K562 (cell line): ENCODE data around the gene GABPB2. TPM values are rescaled to one million over a fixed set of nuclear protein-coding genes. Genes with fewer than 3 reads are reported as not detected.

Experiments
- ATF1 ChIP-seq, 2 experiments: fragments of 450-650 bp in 1 of 2; IDR thresholded peaks; 2 replicates each; pipeline ENCODE4 v1.6.1; 2016; ENCODE audit warnings: missing compliant biosample characterization in 1 of 2, missing genetic modification characterization in 1 of 2
- ATF3 ChIP-seq, 2 experiments: fragments of 450-650 bp in 1 of 2; sonication (generic) in 1 of 2; formaldehyde crosslinking in 1 of 2; IDR thresholded peaks in 1 of 2; conservative IDR thresholded peaks in 1 of 2; 2 replicates each; pipeline versions ENCODE4 v1.6.1 to v1.8.1; 2016 to 2023; ENCODE audit warnings: mild to moderate bottlenecking in 2 of 2, moderate library complexity in 2 of 2, inconsistent platforms in 1 of 2, missing genetic modification reagents in 1 of 2
- CHD4 ChIP-seq: fragments of 200-600 bp; sonication (generic); IDR thresholded peaks from 3 replicates; pipeline ENCODE4 v1.6.1; 2012; ENCODE audit warnings: low read depth, mild to moderate bottlenecking, mixed read lengths, low read length, inconsistent platforms; ENCODE audit not compliant: insufficient read depth, insufficient replicate concordance, poor library complexity, severe bottlenecking
- DNMT1 ChIP-seq: fragments of 450-650 bp; IDR thresholded peaks from 2 replicates; pipeline ENCODE4 v1.6.1; 2016; ENCODE audit warnings: antibody characterized with exemption, mild to moderate bottlenecking
- E2F6 ChIP-seq, 2 experiments: IDR thresholded peaks; 2 replicates each; pipeline ENCODE4 v1.6.1; 2011; ENCODE audit warnings: borderline replicate concordance in 1 of 2, control low read depth in 1 of 2, low read depth in 1 of 2, low read length in 1 of 2, mild to moderate bottlenecking in 1 of 2, mixed read lengths in 1 of 2, moderate library complexity in 1 of 2; ENCODE audit not compliant: insufficient read depth in 1 of 2, insufficient read length in 1 of 2, poor library complexity in 1 of 2, severe bottlenecking in 1 of 2; ENCODE audit errors: extremely low read depth in 1 of 2
- HNRNPL ChIP-seq: fragments of 200-400 bp; formaldehyde crosslinking; IDR thresholded peaks from 2 replicates; pipeline ENCODE4 v1.6.1; 2017; ENCODE audit warnings: low read depth, mild to moderate bottlenecking, low read length
- IRF2 ChIP-seq: sonication (generic); formaldehyde crosslinking; IDR thresholded peaks from 2 replicates; pipeline ENCODE4 v1.8.1; 2022; ENCODE audit warnings: mild to moderate bottlenecking, missing genetic modification reagents
- JUN ChIP-seq, 2 experiments: sonication (generic) in 1 of 2; formaldehyde crosslinking in 1 of 2; IDR thresholded peaks; 2 replicates each; pipeline versions ENCODE4 v1.6.1 to v1.8.0; 2012 to 2022; ENCODE audit warnings: borderline replicate concordance in 2 of 2, mild to moderate bottlenecking in 2 of 2, improper control_type of control experiment in 1 of 2, low read depth in 1 of 2, low read length in 1 of 2, missing genetic modification reagents in 1 of 2
- JUND ChIP-seq, 2 experiments: IDR thresholded peaks; 2 replicates in 1 of 2; 3 replicates in 1 of 2; pipeline ENCODE4 v1.6.1; 2011; ENCODE audit warnings: borderline replicate concordance in 2 of 2, low read depth in 2 of 2, low read length in 2 of 2, improper control_type of control experiment in 1 of 2, missing biosample characterization in 1 of 2, missing genetic modification characterization in 1 of 2, missing genetic modification reagents in 1 of 2
- MBD2 ChIP-seq: sonication (generic); IDR thresholded peaks from 2 replicates; pipeline ENCODE4 v1.6.1; 2016; ENCODE audit warnings: low read depth, borderline replicate concordance
- MXD1 ChIP-seq: fragments of 250-450 bp; sonication (Bioruptor Pico); IDR thresholded peaks from 2 replicates; pipeline ENCODE4 v1.8.0; 2021; ENCODE audit warnings: borderline replicate concordance, mild to moderate bottlenecking, moderate library complexity; ENCODE audit not compliant: poor library complexity, severe bottlenecking
- NFYB ChIP-seq: IDR thresholded peaks from 2 replicates; pipeline ENCODE4 v1.6.1; 2011; ENCODE audit warnings: mild to moderate bottlenecking, moderate library complexity; ENCODE audit not compliant: insufficient read length; ENCODE audit errors: extremely low read depth
- OTX1 ChIP-seq: fragments of 450-650 bp; formaldehyde crosslinking; IDR thresholded peaks from 2 replicates; pipeline ENCODE4 v1.4.0; 2022; ENCODE audit warnings: mild to moderate bottlenecking
- POLR2A ChIP-seq: fragments of 450-650 bp; conservative IDR thresholded peaks from 2 replicates; pipeline ENCODE4 v1.6.1; 2016
- POLR2B ChIP-seq: fragments of 450-650 bp; IDR thresholded peaks from 2 replicates; pipeline ENCODE4 v1.6.1; 2018; ENCODE audit warnings: low read depth; ENCODE audit not compliant: partially characterized antibody
- PREB ChIP-seq: sonication (generic); formaldehyde crosslinking; IDR thresholded peaks from 2 replicates; pipeline ENCODE4 v1.8.1; 2023; ENCODE audit warnings: mild to moderate bottlenecking, missing genetic modification reagents
- SIRT6 ChIP-seq: IDR thresholded peaks from one replicate; pipeline ENCODE4 v1.6.1; 2012; ENCODE audit warnings: low read depth, mild to moderate bottlenecking, control low read depth, inconsistent platforms, low read length, moderate library complexity
- SMAD1 ChIP-seq: fragments of 150-350 bp; IDR thresholded peaks from 2 replicates; pipeline ENCODE4 v1.6.1; 2014; ENCODE audit warnings: low read length, low read depth; ENCODE audit not compliant: partially characterized antibody
- SNIP1 ChIP-seq: fragments of 450-650 bp; IDR thresholded peaks from 2 replicates; pipeline ENCODE4 v1.7.1; 2017; ENCODE audit warnings: low read depth, mild to moderate bottlenecking
- SREBF2 ChIP-seq: sonication (generic); formaldehyde crosslinking; IDR thresholded peaks from 2 replicates; pipeline ENCODE4 v1.4.0; 2020; ENCODE audit warnings: mild to moderate bottlenecking, missing genetic modification reagents
- ZNF121 ChIP-seq: sonication (generic); formaldehyde crosslinking; conservative IDR thresholded peaks from 2 replicates; pipeline ENCODE4 v1.8.0; 2022; ENCODE audit warnings: missing genetic modification reagents
- ZSCAN29 ChIP-seq: fragments of 450-650 bp; IDR thresholded peaks from 2 replicates; pipeline ENCODE4 v1.6.1; 2017
- polyA plus RNA-seq, 8 experiments: library from polyadenylated mRNA; depleted of rRNA in 4 of 8; stranded (reverse) in 5 of 8; unstranded in 3 of 8; fragments of >200 nt; fragmentation: Nextera tagmentation in 2 of 8; fragmentation: Illumina TruSeq in 1 of 8; extraction: Ambion mirVana in 2 of 8; extraction: Trizol in 1 of 8; gene quantifications; 2 replicates each; pipeline versions ENCODE4 v1.2.1 to v1.2.3, GENCODE V29; 2011 to 2014; ENCODE audit warnings: inconsistent platforms in 1 of 8, missing spikeins in 1 of 8
- total RNA-seq, 7 experiments: library from RNA; depleted of rRNA in 6 of 7; stranded (reverse); fragments of >200 nt in 6 of 7; fragmentation: Illumina TruSeq in 2 of 7; extraction: Trizol in 2 of 7; gene quantifications; 2 replicates each; pipeline versions ENCODE4 v1.2.1 to v1.2.3, GENCODE V29; 2011 to 2021; ENCODE audit warnings: low replicate concordance in 1 of 7

GABPB2 gene
- total and polyA plus RNA-seq, 9 of the 15 experiments (the other 6 are each of a cell fraction or from before 2014, with no cell fraction given): 2.2 to 13.3 (median 6.1) TPM

GRCh38 chr1:151059109-151060006, 11.2 kb upstream of the GABPB2 start, which contains the start of gene CDC42SE1 (continued):
- TF ChIP-seq NFYB (no peak), POLR2A (peak; percentile 91), MBD2 (peak; percentile 65; the same call in 1 of the 2 replicates), JUND (IDR thresholded peaks at IDR 0.05; ENCODE audit: borderline replicate concordance, low read depth, low read length) (peak; percentile 82), JUND (tag; IDR thresholded peaks at IDR 0.05; ENCODE audit: borderline replicate concordance, low read depth, low read length) (peak; percentile 44; the same call in 1 of the 3 replicates), PREB (CRISPR knock-in tag) (no peak), SMAD1 (peak; percentile 63), POLR2B (peak; percentile 89), ATF3 (IDR thresholded peaks at IDR 0.05) (peak; percentile 81), ATF3 (CRISPR knock-in tag; conservative IDR thresholded peaks at IDR 0.05) (no peak; the same call in 1 of the 2 replicates), ATF1 (CRISPR knock-in tag; IDR thresholded peaks at IDR 0.05) (no peak), ATF1 (tag; IDR thresholded peaks at IDR 0.05) (peak; percentile 78), ZNF121 (CRISPR knock-in tag) (no peak), SNIP1 (no peak; the same call in 1 of the 2 replicates), JUN (IDR thresholded peaks at IDR 0.05; ENCODE audit: borderline replicate concordance, low read depth, low read length) (no peak), JUN (CRISPR knock-in tag; IDR thresholded peaks at IDR 0.05; ENCODE audit: borderline replicate concordance) (no peak), SREBF2 (CRISPR knock-in tag) (no peak), SIRT6 (no peak), MXD1 (CRISPR knock-in tag) (no peak), HNRNPL (peak; percentile 42; the same call in 1 of the 2 replicates), IRF2 (CRISPR knock-in tag) (no peak), OTX1 (CRISPR knock-in tag) (0 out of 2 replicates have a peak, but pooled peaks have one; percentile 7), E2F6 (IDR thresholded peaks at IDR 0.05; ENCODE audit: borderline replicate concordance in 1 of 2, extremely low read depth in 1 of 2, insufficient read depth in 1 of 2, insufficient read length in 1 of 2, low read depth in 1 of 2, low read length in 1 of 2, poor library complexity in 1 of 2, severe bottlenecking in 1 of 2) (peak in 1 of 2 experiments; percentile 41), ZSCAN29 (no peak), DNMT1 (no peak), CHD4 (no peak)
